GM04503 (cell line): ENCODE measurements around the gene CD93.

Experiments used
- DNase-seq: peaks from one replicate; pipeline ENCODE4 v3.0.0-alpha.2; 2012; ENCODE audit warnings: low read depth

CD93 gene

DNA sequence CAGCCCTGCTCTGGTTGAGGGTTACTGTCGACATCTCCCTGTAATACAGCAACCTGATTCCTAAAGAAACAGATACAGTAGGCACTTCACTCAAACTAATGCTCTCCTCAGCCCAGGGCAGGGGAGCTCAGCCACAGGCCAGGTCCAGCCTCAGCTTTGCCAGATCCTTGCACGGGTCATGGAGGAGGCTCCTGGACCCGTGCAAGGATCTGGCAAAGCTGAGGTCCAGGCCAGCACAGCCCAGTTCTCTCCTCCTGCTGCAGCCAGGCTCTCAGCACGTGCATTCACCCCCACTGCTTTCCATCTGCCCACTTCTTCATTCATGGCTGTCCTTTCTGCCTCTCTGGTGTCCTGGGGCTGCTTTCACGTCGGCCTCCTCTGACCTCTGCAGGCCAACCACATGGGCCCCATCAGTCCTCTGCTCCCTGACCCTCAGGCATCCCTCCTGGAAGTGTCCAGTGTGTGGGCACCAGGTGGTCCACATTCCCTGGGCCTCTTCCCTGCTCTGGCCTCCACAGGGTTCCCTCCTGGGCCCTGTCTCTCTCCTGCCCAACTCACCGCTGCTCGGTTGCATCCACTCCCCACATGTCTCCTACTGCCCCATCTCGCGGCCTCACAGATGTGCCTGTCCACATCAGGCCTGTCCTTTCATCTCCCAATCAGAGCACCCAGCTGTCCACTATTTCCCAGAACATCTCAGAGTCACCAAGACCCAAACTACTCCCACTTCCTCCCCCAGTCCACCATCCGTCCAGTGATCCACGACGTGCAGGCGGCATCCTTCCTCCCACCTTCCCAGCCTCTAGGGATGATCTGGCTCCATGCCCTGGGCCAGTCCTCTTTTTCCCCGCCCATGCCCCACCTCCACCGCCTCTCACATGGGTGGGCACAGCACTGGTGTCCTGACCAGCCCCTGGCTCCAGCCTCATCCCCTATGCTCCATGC is 11.8 kb upstream of the CD93 start:
- DNase-seq, result no peak

DNA sequence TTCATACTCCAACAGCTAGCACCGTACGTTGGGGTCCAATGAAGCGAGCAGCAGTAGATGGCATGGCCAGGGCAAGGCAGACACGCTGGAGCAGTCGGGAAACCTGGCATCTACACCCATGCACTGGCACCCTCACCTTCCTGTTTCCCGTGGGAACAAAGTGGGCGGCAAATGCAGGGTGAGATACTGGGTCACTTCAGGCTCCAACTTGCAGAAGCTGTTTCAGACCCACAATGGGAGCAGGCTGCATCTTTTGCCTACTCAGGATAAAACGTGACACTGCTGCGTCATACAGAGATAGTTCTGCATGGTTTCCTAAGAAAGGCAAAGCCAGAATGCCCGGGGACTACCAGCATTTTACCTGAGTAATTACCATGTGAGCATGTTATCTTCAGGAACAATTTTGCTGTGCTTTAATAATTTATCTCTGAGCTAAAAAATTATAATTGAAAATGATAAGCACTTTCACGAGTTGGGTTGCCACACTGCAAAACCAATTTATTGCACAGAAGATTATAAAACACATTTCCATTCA is 10.9 kb upstream of the CD93 start:
- DNase-seq, result no peak

GRCh38 chr20:23096097-23096496 is 10.0 kb upstream of the CD93 start:
- no peak for DNase-seq

DNA sequence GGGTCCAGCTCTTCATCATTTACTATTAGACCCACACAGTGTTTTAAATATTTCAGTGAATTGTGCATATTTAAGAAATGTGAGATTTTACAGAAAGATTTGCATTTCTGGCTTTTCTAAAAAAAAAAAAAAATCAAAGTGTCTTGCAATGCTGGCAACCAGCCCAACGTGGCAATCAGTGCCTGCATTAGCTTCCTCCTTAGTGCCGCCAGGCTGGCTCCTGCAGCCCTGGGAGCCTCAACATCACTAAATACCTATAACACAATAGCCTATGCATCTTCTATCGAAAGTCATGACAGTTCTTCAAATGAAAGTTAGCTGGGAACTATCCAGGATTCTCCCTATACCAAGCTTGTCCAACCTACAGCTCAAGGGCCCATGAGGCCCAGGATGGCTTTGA is 9.4 kb upstream of the CD93 start:
- no peak for DNase-seq

- DNase-seq, result no peak
Measured at GRCh38 chr20:23094927-23095326, 8.8 kb upstream of the CD93 start.

- no peak for DNase-seq
Measured at GRCh38 chr20:23094213-23094896, 8.2 kb upstream of the CD93 start.

- DNase-seq, result no peak
Measured at GRCh38 chr20:23093613-23094012, 7.5 kb upstream of the CD93 start.

- DNase-seq, result no peak
Measured at GRCh38 chr20:23092861-23093495, 6.9 kb upstream of the CD93 start.

GRCh38 chr20:23092384-23092756 is 6.2 kb upstream of the CD93 start:
- DNase-seq, result no peak

- DNase-seq, result no peak
Measured at GRCh38 chr20:23091721-23092383, 5.7 kb upstream of the CD93 start.

DNA sequence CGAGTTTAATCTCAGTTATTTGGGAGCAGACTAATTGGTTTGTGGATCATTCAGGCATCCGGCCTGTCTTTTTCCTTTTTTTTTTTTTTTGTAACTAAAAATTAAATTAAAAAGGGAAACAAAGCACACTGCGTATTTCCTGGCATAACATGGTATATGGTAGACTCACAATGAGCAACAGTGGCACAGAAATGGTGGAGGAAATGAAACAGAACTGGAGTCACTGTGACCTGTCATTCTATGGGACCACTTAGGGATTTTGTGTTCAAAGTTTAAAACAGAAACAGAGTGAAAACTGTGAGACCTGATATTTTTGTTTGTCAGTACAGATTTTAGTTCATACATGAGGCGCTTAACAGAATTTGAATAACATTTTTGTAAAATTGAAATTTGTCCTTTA is 4.8 kb upstream of the CD93 start:
- no peak for DNase-seq

DNA sequence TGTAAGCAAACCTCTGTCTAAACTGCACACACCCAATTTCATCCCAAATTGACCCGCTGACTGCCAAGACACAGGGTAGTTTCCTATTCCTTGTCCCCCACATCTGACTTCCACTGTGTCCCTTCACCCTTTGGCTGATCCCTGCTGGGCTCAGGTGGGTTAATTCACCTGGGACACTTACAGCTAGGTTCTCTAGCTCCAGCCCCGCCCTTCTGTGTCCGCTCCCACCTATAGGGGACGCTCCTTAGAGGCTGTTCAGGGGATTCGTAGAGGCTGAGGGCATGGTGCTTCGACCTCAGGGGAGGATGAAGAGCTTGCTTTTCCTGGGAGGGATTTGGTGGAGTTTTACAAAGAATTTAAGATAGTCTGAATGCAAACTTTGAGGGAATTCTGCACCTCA is 4.0 kb upstream of the CD93 start:
- DNase-seq, result no peak

GRCh38 chr20:23088866-23089265 is 2.7 kb upstream of the CD93 start:
- no peak for DNase-seq

- no peak for DNase-seq
Measured at GRCh38 chr20:23087587-23088251, 1.6 kb upstream of the CD93 start.

DNA sequence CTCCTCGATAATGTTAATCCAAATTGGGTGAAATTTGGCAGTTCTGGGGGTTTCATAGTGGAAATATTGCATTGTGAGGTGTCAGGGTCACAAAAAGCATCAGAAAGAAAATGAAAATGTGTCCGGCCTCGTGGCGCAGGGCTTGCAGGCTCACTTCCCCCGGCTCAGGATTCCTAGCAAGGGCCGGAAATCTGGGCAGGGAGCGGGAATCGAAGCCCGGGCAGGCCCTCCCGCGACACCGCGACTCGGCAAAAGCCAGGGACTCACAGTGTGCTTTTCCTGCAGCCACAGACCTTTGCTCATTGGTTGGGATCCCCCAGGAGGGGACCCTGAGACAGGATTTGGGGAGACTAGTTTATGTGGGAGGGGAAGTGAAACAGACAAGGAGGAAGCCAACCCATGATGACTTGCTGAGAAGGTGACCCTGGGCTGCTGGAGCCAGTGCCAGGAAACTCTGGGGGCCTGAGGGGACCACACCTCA is 847 bp upstream of the CD93 start:
- DNase-seq, result no peak

DNA sequence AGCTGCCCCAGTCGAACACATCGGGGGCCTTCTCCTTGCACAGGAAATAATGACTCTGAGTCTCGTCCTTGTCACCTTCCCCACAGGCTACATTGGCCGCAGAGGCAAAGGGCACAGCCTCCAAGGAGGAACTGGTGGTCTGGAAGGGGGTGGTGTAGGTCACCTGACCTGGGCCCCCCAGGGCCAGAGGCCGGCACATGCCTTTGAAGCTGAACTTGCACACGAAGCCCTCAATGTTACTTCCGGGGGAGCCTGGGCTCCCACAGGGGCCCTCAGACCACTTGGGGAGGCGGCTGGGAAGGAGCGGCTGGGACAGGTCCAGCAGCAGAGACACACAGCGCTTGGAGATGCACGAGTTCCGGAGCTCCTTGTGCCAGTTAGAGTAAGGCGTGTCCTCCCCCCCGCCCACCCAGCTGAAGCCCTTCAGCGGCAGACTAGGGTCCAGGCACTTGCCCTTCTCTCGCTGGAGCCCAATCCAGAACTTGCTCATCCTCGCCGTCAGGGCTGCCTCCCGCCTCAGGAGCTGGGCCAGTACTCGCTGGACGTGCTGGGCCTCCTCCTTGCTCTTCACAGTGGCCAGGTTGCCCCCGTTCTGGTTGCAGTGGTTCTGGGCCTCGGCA is 578 bp downstream of the CD93 start:
- DNase-seq, result no peak

GRCh38 chr20:23084845-23085365 is 1.2 kb downstream of the CD93 start:
- no peak for DNase-seq

DNA sequence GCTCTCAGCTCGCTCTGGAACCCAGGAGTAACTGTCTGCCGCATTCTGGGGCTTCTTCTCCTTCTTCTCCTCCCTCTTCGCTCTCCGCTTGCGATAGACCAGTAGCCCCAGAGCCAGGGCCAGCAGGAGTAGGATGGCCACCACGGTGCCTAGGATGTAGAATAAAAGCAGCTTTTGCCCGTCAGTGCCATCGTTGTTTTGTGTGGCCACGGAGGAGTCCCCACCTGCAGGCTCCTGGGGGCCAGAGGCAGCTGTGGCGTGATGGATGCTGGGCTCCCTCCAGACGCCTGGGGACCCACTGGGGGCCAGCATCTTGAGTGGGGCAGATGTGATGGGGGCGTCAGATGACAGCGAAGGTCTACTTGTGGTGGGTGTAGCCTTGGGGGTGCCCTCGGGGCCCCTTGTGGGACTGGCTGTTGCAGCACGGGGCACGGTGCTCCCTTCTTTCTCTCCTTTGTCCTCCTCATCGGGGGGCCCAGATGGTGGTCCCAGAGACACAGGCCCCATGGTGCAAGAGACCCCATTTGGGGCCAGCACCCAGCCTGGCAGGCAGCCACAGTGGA is 1.8 kb downstream of the CD93 start:
- no peak for DNase-seq

DNA sequence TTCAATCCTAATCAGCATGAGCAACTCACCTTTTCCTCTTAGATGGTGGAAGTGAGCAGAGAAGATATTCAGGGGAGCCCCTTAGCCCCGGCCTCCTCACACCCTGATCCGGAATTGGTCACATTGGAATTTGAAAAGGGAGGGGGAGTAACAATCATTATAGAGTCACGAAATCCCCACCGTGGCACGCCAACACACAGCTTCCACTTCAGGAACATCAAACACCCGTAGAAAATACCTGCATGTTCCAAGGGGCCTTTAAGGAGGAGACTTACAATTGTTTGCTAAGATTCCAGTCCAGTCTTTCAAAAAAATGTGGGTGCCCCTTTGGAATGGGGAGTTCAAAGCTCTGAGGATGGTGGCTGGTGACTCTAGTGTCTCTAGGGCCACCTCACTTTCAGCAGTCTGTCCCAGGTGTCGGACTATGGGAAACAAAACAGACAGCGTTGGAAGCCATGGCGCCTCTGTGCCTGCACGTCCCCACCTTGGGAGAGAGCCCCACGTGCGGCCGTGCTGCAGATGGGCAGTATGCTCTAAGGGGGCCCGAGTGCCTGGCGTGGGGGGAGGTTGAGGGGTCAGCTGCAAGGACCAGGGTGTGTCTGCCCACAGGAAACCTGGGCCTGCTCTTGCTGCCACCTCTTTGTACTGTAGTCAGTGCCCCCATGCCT is 2.4 kb downstream of the CD93 start:
- DNase-seq, result no peak
